CMK (cell line): Measurements from ENCODE around the gene NYNRIN.

Experiments used
- DNase-seq: peaks from one replicate; pipeline ENCODE4 v3.0.0-alpha.2; 2010; ENCODE audit warnings: low read depth

NYNRIN gene

GRCh38 chr14:24392325-24393091 is 6.3 kb upstream of the NYNRIN start:
- DNase-seq, result no peak

- DNase-seq, result no peak
These were observed 4.5 kb upstream of the NYNRIN start for GRCh38 chr14:24394275-24394674.

- DNase-seq, result no peak
These were observed 2.9 kb upstream of the NYNRIN start for GRCh38 chr14:24395609-24396582.

GRCh38 chr14:24397639-24398292 is 1.0 kb upstream of the NYNRIN start:
- DNase-seq, result no peak

- no peak for DNase-seq
These were observed 530 bp upstream of the NYNRIN start for GRCh38 chr14:24398293-24398652.

GRCh38 chr14:24399447-24399822 is 632 bp downstream of the NYNRIN start:
- no peak for DNase-seq

GRCh38 chr14:24399999-24400718 is 1.4 kb downstream of the NYNRIN start:
- DNase-seq, result no peak

- no peak for DNase-seq
These were observed 3.3 kb downstream of the NYNRIN start for GRCh38 chr14:24401810-24402702.

- DNase-seq, result no peak
These were observed 4.6 kb downstream of the NYNRIN start for GRCh38 chr14:24403294-24403998.

- DNase-seq, result no peak
These were observed 6.0 kb downstream of the NYNRIN start for GRCh38 chr14:24404814-24405213.

- no peak for DNase-seq
These were observed 7.6 kb downstream of the NYNRIN start for GRCh38 chr14:24406416-24406815.

- no peak for DNase-seq
These were observed 9.0 kb downstream of the NYNRIN start for GRCh38 chr14:24407608-24408325.

- DNase-seq, result no peak
These were observed 10.0 kb downstream of the NYNRIN start for GRCh38 chr14:24408764-24409163.

GRCh38 chr14:24409192-24409591 is 10.4 kb downstream of the NYNRIN start:
- DNase-seq, result no peak

GRCh38 chr14:24409956-24410355 is 11.2 kb downstream of the NYNRIN start:
- no peak for DNase-seq

- no peak for DNase-seq
These were observed 12.9 kb downstream of the NYNRIN start for GRCh38 chr14:24411443-24412389.

- DNase-seq, result no peak
These were observed 15.3 kb downstream of the NYNRIN start for GRCh38 chr14:24414077-24414476.

GRCh38 chr14:24414732-24415420 is 16.1 kb downstream of the NYNRIN start:
- no peak for DNase-seq
